Activated CD8-positive, alpha-beta memory T cell treated with anti-CD3 and anti-CD28 coated beads for 4 hours (primary cell): ENCODE data around the gene SFRP5.

Experiments
- DNase-seq, 2 donors: peaks; one replicate each; pipeline ENCODE4 v3.0.0-alpha.2; 2020; ENCODE audit warnings: low read depth in 2 of 2

The SFRP5 gene

DNA sequence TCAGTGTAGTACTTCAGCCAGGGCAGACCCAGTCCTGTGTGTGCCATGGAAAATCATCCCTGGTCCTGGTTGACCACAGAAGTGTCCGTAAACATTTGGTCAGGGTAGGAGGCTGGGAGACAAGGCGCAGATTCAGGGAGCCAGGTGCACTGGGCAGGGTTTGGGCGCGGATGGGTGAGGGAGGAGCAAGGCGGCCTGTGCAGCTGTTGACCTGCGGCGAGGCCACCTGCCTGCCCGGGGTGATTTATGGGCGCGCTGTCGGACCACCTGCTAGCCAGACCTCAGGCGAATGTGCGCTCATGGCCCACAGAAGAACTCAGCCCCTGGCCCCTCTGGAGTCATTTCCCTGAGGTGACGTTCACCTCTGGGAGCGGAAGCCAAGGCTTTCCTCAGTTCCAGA lies 6.6 kb downstream of the SFRP5 start:
- no peak for DNase-seq

DNA sequence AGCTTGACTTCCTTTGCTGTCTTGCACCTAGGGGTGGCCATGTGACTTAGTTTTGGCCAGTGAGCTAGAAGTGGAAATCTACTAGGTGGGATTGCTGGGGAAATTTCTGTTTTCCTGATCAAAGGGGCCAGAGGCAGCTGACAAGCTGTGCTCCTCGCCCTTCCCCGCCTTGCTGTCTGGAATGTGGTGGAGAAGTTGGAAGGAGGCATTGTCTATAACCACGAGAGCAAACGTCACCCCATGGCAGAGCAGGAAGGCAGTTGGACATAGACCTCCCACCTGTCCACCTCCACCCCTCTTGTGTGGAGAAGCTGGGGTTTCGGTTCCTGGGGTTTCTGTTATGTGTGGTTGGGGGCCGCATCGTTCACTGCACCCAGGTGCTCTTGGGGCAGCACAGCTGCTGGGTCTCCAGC lies 7.3 kb downstream of the SFRP5 start:
- no peak for DNase-seq

DNA sequence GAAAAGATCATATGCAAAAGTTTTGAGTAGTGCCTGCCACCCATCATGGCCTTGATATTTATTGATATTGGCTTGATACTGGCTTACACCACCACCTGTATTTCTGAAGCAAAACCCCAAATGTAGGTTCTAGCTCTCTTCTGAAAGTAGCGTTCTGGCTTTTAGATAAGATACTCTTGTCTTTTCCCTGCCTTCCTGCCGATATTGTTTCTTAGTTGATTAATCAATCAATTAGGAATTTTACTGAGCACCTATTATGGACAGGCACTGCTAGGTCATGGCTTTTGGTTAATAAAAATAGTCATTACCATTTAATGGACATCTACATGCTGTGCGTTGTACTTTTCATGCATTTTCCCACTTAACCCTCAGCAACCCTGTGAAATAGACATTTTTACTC lies 7.9 kb downstream of the SFRP5 start:
- no peak for DNase-seq

DNA sequence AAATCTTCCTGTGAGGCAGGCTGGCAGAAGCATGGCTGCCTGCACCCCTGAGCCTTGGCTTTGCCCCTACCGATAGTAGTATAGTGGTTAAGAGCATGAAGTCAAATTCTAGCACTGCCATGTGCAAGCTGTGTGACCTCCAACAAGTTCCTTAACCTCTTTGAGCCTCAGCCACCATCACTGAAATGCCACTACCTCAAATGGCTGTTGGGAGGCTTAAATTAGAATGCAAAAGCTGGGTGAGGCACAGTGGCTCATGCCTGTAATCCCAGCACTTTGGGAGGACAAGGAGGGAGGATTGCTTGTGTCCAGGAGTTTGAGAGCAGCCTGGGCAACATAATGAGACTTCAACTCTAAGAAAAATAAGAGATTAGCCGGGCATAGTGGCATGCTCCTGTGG lies 8.4 kb downstream of the SFRP5 start:
- no peak for DNase-seq

DNA sequence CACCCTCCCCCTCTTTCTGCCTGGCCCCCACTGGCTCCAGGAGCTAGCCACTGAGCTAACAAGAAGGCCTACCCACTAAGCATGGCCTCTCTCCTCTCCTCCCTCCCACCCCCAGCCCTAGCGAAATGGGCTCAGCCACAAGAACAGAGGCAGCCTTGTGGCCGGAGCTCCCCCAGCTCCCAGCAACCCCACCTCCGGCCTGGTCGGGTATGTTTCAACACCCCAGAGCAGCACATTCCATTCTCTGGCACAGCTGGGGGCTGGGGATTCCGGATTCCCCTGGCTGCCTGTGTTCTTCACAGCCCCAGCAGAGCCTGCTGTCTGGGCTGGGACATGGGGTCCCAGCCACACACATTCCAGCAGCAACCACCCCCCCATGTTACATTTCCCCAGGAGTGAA lies 9.0 kb downstream of the SFRP5 start:
- DNase-seq, result no peak

DNA sequence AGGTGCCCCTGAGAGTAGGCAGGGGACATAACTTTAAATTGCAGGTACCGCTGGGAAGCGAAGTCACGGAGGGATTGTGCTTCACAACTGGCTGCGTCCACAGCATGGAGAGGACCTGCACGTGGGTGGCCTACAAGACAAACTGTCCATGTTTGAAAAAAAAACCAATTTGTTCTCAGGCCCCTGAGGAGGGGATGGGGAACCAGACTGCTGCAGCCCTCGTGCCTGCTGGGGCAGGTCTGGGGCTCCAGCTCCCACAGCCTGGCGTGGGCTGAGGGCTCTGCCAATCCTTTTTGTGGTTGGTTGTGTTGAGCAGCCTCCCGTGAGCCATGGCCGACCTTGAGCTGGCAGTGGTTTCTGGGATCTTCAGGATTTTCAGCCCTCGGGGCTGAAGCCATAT lies 9.7 kb downstream of the SFRP5 start:
- no peak for DNase-seq

DNA sequence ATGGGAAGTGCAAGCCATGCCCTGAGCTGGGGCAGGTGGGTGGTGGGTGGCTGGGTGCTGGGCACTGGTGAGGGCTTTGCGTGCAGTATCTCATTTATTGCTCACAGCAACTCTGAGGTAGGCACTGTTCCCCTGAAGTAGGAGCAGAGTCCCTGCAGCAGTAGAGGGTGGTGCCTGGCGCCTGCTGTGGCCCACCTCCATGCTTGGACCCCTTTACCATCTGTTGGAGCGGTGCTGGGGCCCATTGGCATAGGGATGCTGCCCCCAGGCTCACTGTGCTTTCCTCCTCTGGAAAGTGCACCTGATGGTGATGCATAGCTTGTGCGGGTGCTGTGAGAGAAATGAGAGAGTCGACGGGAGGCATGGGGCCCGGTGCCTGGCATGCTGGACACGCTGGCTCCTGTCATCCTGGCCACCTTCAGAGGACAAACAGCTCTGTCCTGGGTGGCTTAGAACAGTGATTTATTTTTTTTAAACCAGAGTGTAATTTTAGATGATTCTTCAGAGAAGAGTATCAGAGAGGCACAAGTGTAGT lies 10.4 kb downstream of the SFRP5 start:
- DNase-seq, result no peak

DNA sequence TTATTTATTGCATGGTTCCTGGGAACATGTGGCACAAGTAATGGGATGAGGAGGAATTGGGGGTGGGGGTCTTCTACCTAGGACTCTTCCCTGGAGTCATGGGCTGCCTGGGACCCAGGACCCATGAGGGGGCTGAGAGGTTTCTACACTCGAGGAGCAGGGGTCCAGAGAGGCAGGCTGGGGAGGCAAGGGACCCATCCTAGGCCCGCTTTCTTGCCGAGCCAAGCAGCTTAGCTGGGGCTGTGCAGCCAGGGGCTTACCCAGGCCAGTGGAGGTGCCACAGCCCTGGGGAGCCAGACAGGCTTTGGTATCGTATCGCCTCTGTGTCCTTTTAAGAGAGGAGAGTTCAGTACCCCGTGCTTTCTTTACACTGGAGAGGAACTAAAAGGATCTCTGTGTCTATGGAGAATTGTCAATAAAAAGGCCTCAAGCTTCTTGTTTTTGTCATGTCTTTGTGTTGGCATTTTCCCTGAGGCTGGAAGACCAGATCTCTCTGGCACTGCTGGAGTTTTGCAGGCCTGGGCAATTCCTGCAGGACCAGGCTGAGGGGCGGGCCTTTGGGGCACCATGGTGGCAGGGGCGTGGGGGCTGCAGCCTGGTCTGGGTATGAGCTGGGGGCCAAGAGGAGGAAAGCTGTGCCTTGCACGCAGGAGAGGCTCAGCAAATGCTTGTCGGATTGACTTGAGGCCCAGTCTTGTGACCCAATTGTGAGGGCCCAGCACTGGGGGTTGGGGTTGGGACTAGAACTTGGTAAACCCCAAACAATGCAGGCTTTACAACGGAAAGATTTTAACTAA lies 11.1 kb downstream of the SFRP5 start:
- DNase-seq, result no peak

DNA sequence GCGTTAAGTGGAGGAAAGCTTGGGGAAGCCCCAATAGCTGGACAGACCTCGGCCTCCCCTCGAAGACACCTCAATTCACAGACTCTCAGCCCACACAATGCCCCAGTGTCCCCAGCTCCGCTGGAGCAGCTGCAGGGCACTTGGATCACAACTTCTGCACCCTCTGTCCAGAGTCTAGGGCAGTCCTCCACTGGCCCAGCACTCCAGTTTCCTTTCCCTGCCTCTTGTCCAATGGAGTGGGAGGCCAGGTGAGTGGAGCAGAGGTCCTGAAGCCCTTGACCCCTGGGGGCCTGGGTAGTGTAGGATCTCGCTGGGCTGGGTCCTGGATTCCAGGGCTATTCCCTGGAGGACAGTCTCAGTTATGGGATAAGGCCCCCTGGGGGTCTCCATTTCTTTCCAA lies 11.9 kb downstream of the SFRP5 start:
- no peak for DNase-seq

DNA sequence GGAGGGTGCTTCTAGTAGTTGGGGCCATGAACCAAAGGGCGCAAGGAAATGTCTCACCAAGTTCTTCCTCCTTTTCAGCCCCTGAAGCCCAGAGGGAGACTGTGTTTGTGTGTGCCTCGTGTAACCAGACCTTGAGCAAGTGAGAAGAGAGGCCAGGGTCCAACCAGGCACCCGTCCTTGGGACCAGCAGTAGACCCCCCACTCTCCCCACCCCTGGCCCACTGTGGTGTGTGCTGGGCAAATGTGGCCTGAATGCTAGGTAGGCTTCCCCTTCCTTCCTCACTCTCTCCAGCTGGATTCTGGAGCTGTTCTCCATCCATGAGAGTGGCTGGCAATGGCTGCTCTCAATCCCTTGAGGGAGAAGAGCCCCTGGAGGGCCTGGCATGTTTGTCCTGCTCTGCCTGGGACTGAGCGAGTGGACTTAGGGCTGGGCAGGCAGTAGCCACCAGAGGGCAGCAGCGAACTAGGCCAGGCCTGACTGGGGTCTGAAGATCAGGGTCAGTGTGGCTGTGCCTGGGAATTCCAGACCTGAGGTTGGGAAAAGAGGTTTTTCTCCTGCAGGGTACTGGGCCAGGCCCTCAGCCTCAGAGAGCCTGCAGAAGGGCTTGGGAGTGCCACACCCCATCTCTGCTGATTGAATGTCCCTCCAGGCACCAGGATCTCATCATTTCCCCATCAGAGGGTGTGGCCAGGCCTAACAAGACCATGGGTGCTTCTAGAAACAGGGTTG lies 12.5 kb downstream of the SFRP5 start:
- DNase-seq, result peak in 1 of 2 donors; percentile 13

DNA sequence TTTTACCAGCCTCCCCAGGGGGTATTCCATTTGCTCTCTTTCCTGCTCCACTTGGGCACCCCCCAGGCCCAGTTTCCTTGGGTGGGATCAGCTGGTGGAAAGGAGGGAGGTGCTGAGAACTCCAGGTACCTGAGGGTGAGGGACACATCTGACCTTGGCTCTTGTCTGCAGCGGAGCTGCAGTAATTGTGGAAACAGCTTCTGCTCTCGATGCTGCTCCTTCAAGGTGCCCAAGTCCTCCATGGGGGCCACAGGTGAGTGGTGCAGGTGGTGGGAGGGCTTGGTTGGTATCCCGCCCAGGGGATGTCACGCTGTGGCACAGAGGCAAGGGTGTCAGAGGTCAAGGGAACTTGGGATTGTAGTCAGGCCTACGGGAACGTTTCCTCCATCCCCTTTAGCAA lies 14.3 kb downstream of the SFRP5 start:
- no peak for DNase-seq

DNA sequence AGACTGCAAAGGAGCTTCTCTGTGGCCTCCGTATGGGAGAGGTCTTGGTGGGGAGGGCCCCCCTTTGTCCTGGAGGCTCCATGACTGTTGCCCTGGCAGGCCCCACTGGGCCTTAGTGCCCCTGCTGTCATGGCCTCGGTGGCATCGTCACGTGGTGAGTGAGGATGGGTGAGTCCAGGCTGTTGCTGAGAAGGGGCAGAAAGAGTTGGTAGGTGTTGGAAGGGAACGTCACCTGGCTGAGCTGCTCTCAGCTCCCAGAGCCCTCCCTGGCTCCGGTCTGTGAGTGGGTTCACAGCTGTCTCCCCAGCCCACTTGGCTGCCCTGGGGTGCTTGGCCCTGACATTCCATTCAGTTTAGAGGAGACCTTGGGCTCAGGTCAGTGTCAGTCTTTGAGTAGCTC lies 16.1 kb downstream of the SFRP5 start:
- no peak for DNase-seq

DNA sequence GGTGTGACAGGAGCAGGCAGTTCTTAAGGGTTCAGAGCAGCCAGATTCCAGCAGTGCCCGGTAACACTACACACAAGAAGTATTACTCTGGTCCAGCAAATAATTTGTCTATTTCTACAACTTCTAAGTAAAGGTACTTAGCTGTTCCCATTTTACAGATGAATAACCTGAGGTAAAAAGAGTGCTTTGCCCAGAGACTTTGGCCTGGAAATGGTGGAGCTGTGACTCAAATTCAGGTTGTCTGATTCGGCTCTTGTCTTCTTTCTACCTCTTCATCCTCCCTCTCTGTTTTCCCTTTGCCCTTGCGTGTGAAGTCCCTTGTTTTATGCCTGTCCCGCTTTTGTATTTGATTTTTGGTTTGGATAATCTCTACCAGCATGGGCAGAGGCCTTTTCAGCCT lies 17.1 kb downstream of the SFRP5 start:
- no peak for DNase-seq

DNA sequence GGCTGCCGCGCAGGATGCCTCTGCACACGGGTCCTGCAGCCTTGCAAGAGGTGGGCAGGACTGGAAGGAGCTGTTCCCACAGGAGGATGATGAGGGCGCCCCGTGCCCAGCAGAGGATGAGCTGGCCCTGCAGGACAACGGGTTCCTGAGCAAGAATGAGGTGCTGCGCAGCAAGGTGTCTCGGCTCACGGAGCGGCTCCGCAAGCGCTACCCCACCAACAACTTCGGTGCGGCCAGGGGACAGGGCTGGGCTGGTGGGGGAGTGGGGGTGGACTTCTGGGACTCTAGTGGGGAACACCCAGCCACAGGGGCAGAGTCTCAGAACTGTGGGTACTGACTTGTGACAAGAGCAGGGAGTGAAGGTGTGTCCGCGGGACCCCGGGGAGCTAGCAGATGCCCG lies 18.8 kb downstream of the SFRP5 start:
- DNase-seq, result no peak

DNA sequence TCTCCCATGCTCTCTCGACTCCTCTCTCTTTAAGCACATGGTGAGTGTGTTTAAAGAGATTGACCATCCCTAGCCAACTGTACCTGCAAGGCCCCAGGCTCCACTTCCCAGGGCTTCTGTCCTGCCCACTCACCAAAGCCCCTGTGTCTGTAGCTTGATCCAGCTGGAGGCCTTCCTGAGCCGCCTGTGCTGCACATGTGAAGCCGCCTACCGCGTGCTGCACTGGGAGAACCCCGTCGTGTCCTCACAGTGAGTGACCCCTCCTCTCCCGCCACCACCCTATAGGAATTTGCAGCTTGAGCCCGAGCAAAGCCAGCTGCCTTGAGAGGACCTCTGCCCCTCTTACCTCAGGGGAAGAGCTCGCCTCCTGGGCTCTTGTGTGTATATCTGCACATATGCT lies 23.7 kb downstream of the SFRP5 start:
- DNase-seq, result no peak

DNA sequence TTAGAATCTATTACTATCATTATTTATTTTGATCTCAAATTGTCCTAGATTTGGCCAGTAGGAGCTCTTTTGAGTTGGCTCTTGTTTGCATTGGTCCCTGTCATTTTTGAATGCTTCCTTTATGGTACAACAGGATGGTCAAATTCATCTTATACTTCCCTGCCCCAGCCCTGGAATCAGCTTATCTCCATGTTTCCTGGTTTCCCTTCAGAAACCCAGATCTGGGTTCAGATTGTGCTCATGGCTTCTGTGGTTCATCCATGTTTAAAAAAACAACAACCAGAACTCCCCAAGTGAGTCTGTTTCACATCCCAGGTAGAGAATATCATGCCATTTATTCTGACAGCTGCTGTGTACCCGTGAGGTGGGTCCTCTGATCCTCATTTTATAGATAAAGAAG lies 24.2 kb downstream of the SFRP5 start:
- no peak for DNase-seq

DNA sequence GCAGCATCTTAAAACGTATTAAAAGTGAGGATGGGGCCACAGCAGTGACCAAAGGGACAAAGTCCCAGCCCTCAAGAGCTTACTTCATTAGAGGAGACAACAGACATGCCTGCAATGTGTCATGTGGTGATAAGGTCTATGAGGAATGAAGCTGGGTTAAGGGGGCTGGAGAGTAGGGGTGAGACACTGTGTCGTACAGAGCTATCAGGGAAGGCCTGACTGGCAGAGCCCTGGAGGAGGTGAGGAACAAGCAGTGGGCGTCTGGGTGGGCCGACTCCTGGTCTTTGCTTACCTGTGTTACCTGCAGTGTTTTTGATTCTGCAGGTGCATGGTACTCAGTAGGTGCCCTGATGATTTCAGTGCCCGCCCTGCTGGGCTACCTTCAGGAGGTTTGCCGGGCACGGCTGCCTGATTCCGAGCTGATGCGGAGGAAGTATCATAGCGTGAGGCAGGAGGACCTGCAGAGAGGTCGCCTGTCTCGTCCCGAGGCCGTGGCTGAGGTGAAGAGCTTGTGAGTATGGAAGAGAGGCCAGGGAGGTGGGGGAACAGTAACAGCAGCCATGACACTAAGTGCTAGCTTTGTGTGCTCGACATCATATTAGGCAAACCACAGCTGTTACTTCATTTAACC lies 27.3 kb downstream of the SFRP5 start:
- DNase-seq, result no peak

DNA sequence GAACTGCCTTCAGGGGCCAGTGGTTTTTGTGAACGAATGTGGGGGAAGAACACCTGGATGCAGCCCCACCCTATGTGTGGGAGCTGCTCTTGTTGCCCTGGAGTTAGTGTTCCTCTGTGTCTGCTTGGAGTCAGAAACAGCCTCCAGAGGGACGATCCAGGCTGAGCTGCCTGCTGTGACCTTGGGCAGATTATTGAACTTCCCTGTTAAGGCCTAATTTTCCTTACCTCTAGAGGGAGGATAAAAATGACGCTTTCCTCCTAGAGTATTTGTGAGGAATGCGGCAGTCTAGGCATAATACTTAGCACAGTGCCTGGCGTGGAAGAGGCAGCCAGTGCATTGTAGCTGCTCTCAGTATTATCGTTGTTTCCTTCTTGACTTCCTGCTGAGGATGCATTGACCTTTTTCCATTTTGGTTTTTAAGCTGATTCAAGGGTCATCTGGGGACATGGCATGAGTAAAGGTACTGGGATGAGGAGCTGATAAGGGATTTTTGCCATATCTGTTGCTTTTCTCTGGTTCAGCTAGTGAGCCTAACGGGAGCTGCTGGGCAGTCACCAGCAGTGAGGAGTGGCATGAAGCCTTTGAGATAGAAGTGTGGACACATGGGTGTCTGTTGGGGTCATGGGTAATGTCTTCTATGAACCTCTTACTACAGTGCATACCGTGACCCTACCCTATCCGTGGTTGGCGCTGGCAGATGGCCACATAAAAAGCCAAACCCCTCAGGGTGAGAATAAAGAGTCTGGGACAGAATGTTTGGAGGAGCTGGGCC lies 28.4 kb downstream of the SFRP5 start:
- DNase-seq, result no peak

DNA sequence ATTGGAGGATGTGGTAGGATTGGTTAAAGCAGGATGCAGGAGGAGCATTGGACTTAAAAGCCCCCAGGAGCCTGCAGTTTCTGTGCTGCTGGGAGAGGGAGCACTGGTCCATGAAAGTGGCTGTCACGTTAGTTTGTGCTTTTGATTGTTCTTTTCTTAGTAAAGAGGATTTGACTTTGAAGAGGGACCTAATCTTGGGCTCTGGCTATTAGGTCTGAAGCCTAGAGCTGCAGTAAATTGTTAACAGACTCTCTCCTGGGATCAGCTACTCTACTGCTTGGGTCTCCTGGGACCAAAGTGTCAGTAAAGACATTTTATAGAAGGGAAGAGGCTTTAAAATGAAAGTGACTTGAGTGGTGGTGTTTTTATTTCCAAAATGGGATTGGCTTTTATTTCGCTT lies 31.2 kb downstream of the SFRP5 start:
- no peak for DNase-seq

DNA sequence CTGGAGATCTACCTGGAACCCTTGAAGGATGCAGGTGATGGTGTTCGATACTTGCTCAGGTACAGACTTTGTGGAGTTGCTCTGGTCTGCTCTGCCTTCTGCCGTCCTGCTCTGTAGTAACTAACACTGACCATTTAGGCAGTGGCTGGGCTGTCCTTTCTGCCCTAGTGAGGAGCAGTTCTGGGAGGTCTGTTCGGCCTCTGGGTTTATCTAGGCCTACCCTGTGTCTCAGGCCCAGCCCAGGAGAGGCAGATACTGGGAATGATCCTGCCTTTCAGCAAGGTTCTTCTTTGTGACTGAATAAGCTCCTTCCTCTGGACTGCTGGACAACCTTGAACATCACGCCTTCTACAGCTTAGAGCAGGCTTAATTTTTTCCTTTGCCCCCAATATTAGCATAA lies 33.2 kb downstream of the SFRP5 start:
- DNase-seq, result no peak

DNA sequence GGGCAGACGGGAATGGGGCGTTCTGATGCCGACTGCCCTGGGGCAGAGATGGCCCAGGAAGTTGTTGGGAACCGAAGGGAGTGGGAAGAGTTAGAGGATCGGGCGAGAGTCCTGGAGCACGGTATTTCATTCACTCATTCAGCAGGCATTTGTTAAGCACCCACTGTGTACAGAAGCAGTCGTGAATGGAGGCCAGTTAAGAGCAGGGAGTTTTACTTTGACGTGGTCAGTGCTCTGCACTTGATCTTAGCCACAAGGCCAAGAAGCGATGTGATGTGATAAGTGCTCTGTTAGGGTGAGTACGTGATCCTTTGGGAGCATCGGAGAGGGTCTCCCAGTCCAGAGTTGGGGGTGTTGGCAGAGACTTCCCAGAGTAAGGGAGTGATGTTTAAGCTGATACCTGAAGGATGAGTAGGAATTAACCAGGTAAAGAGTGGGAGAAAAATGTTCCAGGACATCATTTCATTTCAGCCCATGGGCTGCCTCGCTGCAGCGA lies 34.0 kb downstream of the SFRP5 start:
- DNase-seq, result no peak
